Measurements from ENCODE around the gene KRTAP10-6.
"Not testable (repeated sequence)": the region's sequence is repeated elsewhere in the genome, so short reads cannot be mapped to it uniquely, and the experiment has no call there.

KRTAP10-6 gene

GRCh38 chr21:44592446-44593311, at the start of gene KRTAP10-6:
Gene KRTAP10-6 (minus strand): TSS chr21:44592505. CDS start chr21:44592484, 21 bp downstream.
- no peak for DNase-seq (ENCODE audit: low read depth)
- H3K4me3 ChIP-seq (ENCODE audit: low read length): no peak within 1 kb of the TSS
- TF ChIP-seq CTCF (conservative IDR thresholded peaks at IDR 0.05; ENCODE audit: low read length): no peak

GRCh38 chr21:44640761-44641160, 48.5 kb upstream of the KRTAP10-6 start:
- no peak overlapping the region for H3K4me3 ChIP-seq (ENCODE audit: low read length)
- DNase-seq (ENCODE audit: low read depth): no peak
- no peak for TF ChIP-seq CTCF (conservative IDR thresholded peaks at IDR 0.05; ENCODE audit: low read length)

- DNase-seq (ENCODE audit: low read depth): no peak
- no peak overlapping the region for H3K4me3 ChIP-seq (ENCODE audit: low read length)
- no peak for TF ChIP-seq CTCF (conservative IDR thresholded peaks at IDR 0.05; ENCODE audit: low read length)
Observed at GRCh38 chr21:44639331-44639655, 47.0 kb upstream of the KRTAP10-6 start.

- not testable (repeated sequence) for DNase-seq (ENCODE audit: low read depth); H3K4me3 ChIP-seq (ENCODE audit: low read length)
Observed at GRCh38 chr21:44638506-44639330, 46.4 kb upstream of the KRTAP10-6 start.

GRCh38 chr21:44637851-44638348, 45.6 kb upstream of the KRTAP10-6 start:
- not testable (repeated sequence) for H3K4me3 ChIP-seq (ENCODE audit: low read length); DNase-seq (ENCODE audit: low read depth)

GRCh38 chr21:44637018-44637850, 44.9 kb upstream of the KRTAP10-6 start, which contains the start of gene KRTAP10-10:
Gene KRTAP10-10 (plus strand): TSS chr21:44637356. CDS start chr21:44637418, 62 bp downstream.
- DNase-seq (ENCODE audit: low read depth): no peak
- no peak within 1 kb of the TSS for H3K4me3 ChIP-seq (ENCODE audit: low read length)
- TF ChIP-seq CTCF (conservative IDR thresholded peaks at IDR 0.05; ENCODE audit: low read length): no peak

- no peak for DNase-seq (ENCODE audit: low read depth)
- no peak for TF ChIP-seq CTCF (conservative IDR thresholded peaks at IDR 0.05; ENCODE audit: low read length)
- no peak overlapping the region for H3K4me3 ChIP-seq (ENCODE audit: low read length)
Observed at GRCh38 chr21:44636209-44637017, 44.1 kb upstream of the KRTAP10-6 start.

Data from AG10803 (cell line).